ENCODE measurements around the gene DPH6. TPM values are rescaled to one million over a fixed set of nuclear protein-coding genes. Genes with fewer than 3 reads are reported as not detected.
"Not testable (repeated sequence)": the region's sequence is repeated elsewhere in the genome, so short reads cannot be mapped to it uniquely, and the experiment has no call there.

Gene DPH6
- total RNA-seq, 4 donors from 2014 or later, result 30.6 to 49.0 (median 36.8) TPM

GRCh38 chr15:35410775-35411174 is 135.2 kb downstream of the DPH6 start:
- Histone ChIP-seq H3K36me3 (no peaks in the 10 kb centered on the region), H3K27me3 (no peaks in the 10 kb centered on the region), H3K4me3 (replicated peaks in 1 of 3) (no peak overlapping the region), H3K27ac (no peak overlapping the region), H3K9me3 (no peaks in the 10 kb centered on the region), H3K4me1 (no peaks in the 10 kb centered on the region)
- intact Hi-C loops (cut with DNase I), result no loop called here
- TF ChIP-seq POLR2A (IDR thresholded peaks at IDR 0.05) (no peak), CTCF (IDR thresholded peaks at IDR 0.05) (no peak)
- DNase-seq, result no peak
- 82 to 92% methylated on average over 1 of the region's 1 CpG for WGBS, 2 donors

GRCh38 chr15:35399901-35400300 is 146.1 kb downstream of the DPH6 start:
- intact Hi-C loops (cut with DNase I), result no loop called here
- no peak overlapping the region for H3K4me3 ChIP-seq (replicated peaks in 1 of 3)
- DNase-seq, result no peak
- H3K36me3 ChIP-seq, result no peaks in the 10 kb centered on the region
- no peaks in the 10 kb centered on the region for H3K9me3 ChIP-seq
- no peaks in the 10 kb centered on the region for H3K4me1 ChIP-seq
- no peaks in the 10 kb centered on the region for H3K27me3 ChIP-seq
- 95 to 96% methylated on average over 3 of the region's 3 CpGs for WGBS, 2 donors
- no peak overlapping the region for H3K27ac ChIP-seq
- TF ChIP-seq CTCF (IDR thresholded peaks at IDR 0.05) (no peak), POLR2A (IDR thresholded peaks at IDR 0.05) (no peak)

- Histone ChIP-seq H3K4me1 (no peaks in the 10 kb centered on the region), H3K27ac (no peak overlapping the region), H3K4me3 (replicated peaks in 1 of 3) (no peak overlapping the region), H3K27me3 (no peaks in the 10 kb centered on the region), H3K36me3 (no peaks in the 10 kb centered on the region), H3K9me3 (no peaks in the 10 kb centered on the region)
- TF ChIP-seq CTCF (IDR thresholded peaks at IDR 0.05), result no peak
- TF ChIP-seq POLR2A (IDR thresholded peaks at IDR 0.05), result no peak
- no peak for DNase-seq
- intact Hi-C loops (cut with DNase I), result no loop called here
Measured at GRCh38 chr15:35397027-35397426, 148.9 kb downstream of the DPH6 start.

DNA sequence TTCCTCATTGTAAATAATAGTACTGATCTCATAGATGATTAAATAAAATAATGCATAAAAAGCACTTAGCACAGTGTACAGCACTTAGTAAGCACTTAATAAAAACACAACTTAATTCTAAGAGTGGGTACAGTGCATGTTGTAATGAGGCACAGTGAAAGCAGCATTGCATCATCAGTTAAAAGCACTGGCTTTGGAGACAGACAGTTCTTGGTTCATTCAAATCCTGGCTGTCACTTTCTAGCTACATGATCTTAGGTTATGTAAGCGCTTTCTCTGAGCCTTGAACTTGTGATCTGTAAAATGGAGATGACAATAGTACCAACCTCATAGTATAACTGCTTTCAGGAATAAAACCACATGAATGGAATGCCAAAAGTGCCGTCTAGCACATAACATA is 151.5 kb downstream of the DPH6 start:
- TF ChIP-seq CTCF (IDR thresholded peaks at IDR 0.05) (no peak), POLR2A (IDR thresholded peaks at IDR 0.05) (no peak)
- intact Hi-C loops (cut with DNase I), result no loop called here
- H3K27me3 ChIP-seq, result no peaks in the 10 kb centered on the region

DNA sequence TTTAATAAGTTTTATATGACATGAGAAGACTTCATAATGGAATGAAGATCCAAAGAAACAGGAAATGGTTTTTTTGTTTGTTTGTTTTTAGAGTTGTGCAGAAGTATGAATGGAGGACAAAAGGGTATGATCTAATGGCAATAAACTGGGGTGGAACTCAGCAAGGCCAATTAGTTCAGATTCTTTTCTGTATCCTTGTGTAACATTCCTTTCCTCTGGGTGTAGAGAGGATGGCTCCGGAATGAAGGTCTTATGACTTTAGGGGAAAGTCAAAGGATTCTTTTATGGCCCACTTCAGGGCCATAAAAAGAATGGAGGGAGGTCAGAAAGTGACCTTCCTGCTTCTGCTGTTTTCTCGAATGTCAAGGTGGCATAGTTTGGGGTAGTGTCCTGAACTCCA is 152.6 kb downstream of the DPH6 start:
- Histone ChIP-seq H3K9me3 (no peaks in the 10 kb centered on the region), H3K4me1 (no peaks in the 10 kb centered on the region), H3K27ac (no peak overlapping the region), H3K36me3 (no peaks in the 10 kb centered on the region), H3K27me3 (no peaks in the 10 kb centered on the region), H3K4me3 (replicated peaks in 1 of 3) (no peak overlapping the region)
- no peak for DNase-seq
- no peak for TF ChIP-seq CTCF (IDR thresholded peaks at IDR 0.05)
- no peak for TF ChIP-seq POLR2A (IDR thresholded peaks at IDR 0.05)
- 87 to 92% methylated on average over 2 of the region's 2 CpGs for WGBS, 2 donors
- intact Hi-C loops (cut with DNase I), result no loop called here

More for the DNA sequence above, 151.5 kb downstream of the DPH6 start:
- 96 to 99% methylated on average over 2 of the region's 2 CpGs for WGBS, 2 donors
- DNase-seq, result no peak
- Histone ChIP-seq H3K4me3 (replicated peaks in 1 of 3) (no peak overlapping the region), H3K9me3 (no peaks in the 10 kb centered on the region), H3K27ac (no peak overlapping the region), H3K36me3 (no peaks in the 10 kb centered on the region), H3K4me1 (no peaks in the 10 kb centered on the region)

DNA sequence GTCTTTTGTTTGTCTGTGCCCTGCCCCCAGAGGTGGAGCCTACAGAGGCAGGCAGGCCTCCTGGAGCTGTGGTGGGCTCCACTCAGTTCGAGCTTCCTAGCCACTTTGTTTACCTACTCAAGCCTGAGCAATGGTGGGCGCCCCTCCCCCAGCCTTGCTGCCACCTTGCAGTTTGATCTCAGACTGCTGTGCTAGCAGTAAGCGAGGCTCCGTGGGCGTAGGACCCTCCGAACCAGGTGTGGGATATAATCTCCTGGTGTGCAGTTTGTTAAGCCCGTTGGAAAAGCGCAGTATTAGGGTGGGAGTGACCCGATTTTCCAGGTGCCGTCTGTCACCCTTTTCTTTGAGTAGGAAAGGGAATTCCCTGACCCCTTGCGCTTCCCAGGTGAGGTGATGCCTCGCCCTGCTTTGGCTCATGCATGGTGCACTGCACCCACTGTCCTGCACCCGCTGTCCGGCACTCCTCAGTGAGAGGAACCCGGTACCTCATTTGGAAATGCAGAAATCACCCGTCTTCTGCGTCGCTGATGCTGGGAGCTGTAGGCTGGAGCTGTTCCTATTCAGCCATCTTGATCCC is 154.5 kb downstream of the DPH6 start:
- intact Hi-C loops (cut with DNase I); H3K9me3 ChIP-seq; H3K27me3 ChIP-seq; H3K36me3 ChIP-seq; H3K27ac ChIP-seq; H3K4me1 ChIP-seq; H3K4me3 ChIP-seq (replicated peaks in 1 of 3); DNase-seq: not testable (repeated sequence)
- 90 to 99% methylated on average over 16 to 18 of the region's 18 CpGs for WGBS, 2 donors

Data from thyroid gland (tissue), 4 donors.